A673 (cell line): Measurements from ENCODE around the gene NPVF.

Experiments
- CTCF ChIP-seq: fragments of 300-800, 200-600 bp; sonication (generic); conservative IDR thresholded peaks from 2 replicates; pipeline ENCODE4 v1.5.1; 2017; ENCODE audit warnings: low read depth, mild to moderate bottlenecking, antibody characterized with exemption, low read length, moderate library complexity, mixed read lengths
- EZH2 ChIP-seq: fragments of 200-600 bp; sonication (generic); IDR thresholded peaks from 2 replicates; pipeline ENCODE4 v1.6.1; 2017; ENCODE audit warnings: borderline replicate concordance, low read depth, mild to moderate bottlenecking, mixed read lengths, antibody characterized with exemption, low read length; ENCODE audit not compliant: poor library complexity, severe bottlenecking

GRCh38 chr7:25242678-25243077 lies 14.4 kb upstream of the NPVF start:
- TF ChIP-seq CTCF (no peak), EZH2 (no peak)
